Ishikawa (cell line): ENCODE measurements around the gene ZSWIM6.

Source experiments
- EP300 ChIP-seq: IDR thresholded peaks from 2 replicates; pipeline ENCODE4 v1.6.1; 2012; ENCODE audit warnings: borderline replicate concordance
- TAF1 ChIP-seq: IDR thresholded peaks from 2 replicates; pipeline ENCODE4 v1.6.1; 2012; ENCODE audit warnings: low read depth, mild to moderate bottlenecking
- USF1 ChIP-seq: IDR thresholded peaks from 2 replicates; pipeline ENCODE4 v1.6.1; 2012

GRCh38 chr5:61398440-61398839 is 66.4 kb downstream of the ZSWIM6 start:
- TF ChIP-seq EP300 (no peak), USF1 (no peak), TAF1 (no peak)
